ENCODE data around the gene COX6B2.

DNA sequence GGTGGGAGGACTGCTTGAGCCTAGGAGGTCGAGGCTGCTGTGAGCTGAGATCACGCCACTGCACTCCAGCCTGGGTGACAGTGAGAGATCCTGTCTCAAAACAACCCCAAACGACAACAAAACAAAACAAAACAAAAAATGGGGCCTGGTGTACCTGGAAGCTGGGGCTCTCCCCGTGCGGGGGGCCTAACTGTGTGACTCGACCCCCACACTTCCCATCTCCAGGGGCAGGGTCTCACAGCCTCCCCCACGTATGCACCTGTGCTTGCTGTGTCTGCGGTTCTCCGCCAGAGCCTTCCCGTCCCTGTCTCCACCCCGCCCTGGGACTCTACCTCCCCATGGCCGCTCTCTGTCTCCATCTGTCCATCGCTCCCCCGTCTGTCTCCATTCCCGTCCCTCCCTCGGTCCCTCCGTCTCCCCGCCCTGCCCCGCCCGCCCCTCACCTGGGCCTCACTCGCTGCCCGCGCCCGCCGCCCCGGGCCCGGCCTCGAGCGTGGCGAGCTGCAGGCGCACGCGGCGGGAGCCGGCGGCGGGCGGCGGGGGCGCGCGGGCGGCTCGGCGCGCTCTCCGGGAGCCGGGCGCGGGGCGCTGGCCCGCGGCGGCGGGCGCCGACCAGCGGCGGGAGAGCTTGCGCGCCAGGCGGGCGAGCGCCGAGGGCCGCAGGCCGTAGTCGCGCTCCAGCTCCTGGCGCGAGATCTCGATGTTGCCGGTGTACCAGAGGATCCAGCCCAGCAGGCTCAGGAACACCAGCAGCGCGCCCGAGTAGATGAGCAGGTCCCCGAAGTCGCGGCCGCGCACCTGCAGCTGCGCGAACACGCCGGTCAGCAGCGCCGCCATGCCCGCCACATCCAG is 29.0 kb upstream of the COX6B2 start:
- TF ChIP-seq POLR2A (IDR thresholded peaks at IDR 0.05): peak; percentile 45 to 67
- TF ChIP-seq, protein P1, sequence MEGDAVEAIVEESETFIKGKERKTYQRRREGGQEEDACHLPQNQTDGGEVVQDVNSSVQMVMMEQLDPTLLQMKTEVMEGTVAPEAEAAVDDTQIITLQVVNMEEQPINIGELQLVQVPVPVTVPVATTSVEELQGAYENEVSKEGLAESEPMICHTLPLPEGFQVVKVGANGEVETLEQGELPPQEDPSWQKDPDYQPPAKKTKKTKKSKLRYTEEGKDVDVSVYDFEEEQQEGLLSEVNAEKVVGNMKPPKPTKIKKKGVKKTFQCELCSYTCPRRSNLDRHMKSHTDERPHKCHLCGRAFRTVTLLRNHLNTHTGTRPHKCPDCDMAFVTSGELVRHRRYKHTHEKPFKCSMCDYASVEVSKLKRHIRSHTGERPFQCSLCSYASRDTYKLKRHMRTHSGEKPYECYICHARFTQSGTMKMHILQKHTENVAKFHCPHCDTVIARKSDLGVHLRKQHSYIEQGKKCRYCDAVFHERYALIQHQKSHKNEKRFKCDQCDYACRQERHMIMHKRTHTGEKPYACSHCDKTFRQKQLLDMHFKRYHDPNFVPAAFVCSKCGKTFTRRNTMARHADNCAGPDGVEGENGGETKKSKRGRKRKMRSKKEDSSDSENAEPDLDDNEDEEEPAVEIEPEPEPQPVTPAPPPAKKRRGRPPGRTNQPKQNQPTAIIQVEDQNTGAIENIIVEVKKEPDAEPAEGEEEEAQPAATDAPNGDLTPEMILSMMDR (IDR thresholded peaks at IDR 0.05): peak in 2 of 6 experiments; percentile 20 to 38
